Measurements from ENCODE around the gene TPM1. TPM values are rescaled to one million over a fixed set of nuclear protein-coding genes. Genes with fewer than 3 reads are reported as not detected.
A peak's percentile ranks its signal among the peaks of the same experiment; 100 is the strongest.

Gene TPM1
- total and polyA plus RNA-seq, 9 of the 15 experiments (the other 6 are each of a cell fraction or from before 2014, with no cell fraction given) = 8.1 to 53.9 (median 43.1) TPM

DNA sequence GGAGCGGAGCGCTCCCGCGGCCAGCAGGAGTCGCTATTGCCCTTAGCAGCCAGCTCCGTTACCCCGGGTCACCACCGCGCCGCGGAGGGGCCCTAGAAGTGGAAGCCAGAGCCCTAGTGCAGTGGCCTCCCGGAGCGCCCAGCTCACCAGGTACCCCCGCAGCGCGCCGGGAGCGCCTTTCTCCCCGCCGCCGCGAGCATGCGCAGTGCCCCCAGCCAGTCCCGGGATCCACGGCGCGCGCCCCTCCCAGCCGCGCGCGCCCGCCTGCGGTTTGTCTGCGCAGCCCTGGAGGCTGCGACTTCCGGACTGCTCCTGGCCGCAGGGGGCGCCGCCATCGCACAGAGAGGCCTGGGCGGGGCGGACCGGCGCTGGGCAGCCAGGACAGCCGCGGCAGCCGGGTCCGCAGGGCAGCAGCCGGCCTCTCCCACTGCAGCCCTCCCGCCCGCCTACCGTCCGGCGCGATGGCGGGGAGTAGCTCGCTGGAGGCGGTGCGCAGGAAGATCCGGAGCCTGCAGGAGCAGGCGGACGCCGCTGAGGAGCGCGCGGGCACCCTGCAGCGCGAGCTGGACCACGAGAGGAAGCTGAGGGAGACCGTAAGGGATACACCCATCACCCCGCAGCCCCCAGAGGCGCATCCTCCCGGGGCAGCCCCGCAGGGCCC lies 5.7 kb downstream of the TPM1 start:
- FAIRE-seq (peak; percentile 42), ATAC-seq (peak; percentile 93), DNase-seq (ENCODE audit: extremely low read depth in 1 of 4, low spot score in 3 of 4) (peak; percentile 92 to 97 (median 96))
- Histone ChIP-seq H3K4me3 (peak overlapping the region; percentile 82), H3K27ac (ENCODE audit: extremely low read depth, low read depth, low read length) (peak overlapping the region; percentile 88), H3K9ac (ENCODE audit: insufficient read depth in 1 of 2, low read depth in 2 of 2, low read length in 2 of 2) (peak overlapping the region; percentile 75 to 93), H3K79me2 (ENCODE audit: control insufficient read depth, insufficient read depth, low read length) (peaks cover 47% of the 10 kb centered on the region), H3K4me2 (ENCODE audit: insufficient read depth, low read length) (peak overlapping the region; percentile 85), H3K27me3 (ENCODE audit: control insufficient read depth in 2 of 2, insufficient read depth in 2 of 2, low read length in 2 of 2) (peaks cover 17 to 28% of the 10 kb centered on the region in 2 experiments), H3K9me3 (replicated peaks; ENCODE audit: control insufficient read depth, insufficient read depth, low read depth, low read length) (no peaks in the 10 kb centered on the region), H3K4me1 (replicated peaks in 1 of 2; ENCODE audit: control insufficient read depth in 2 of 2, insufficient read depth in 2 of 2, low read length in 2 of 2) (peaks cover 28 to 40% of the 10 kb centered on the region in 2 experiments), H4K20me1 (replicated peaks; ENCODE audit: control insufficient read depth, insufficient read depth, low read length) (no peaks in the 10 kb centered on the region), H2AFZ (ENCODE audit: low read depth, low read length) (peak overlapping the region; percentile 89), H3K9me1 (ENCODE audit: control insufficient read depth, insufficient read depth, low read length) (no peaks in the 10 kb centered on the region), H3K36me3 (ENCODE audit: control insufficient read depth, insufficient read depth, low read length) (no peaks in the 10 kb centered on the region)
- BruUV-seq (replicated peaks) = no TSS peak
- in situ Hi-C loops (cut with MboI) (loop anchor here (5.0 kb wide), 1 partner anchor 34 kb away; no protein-coding TSS in a partner anchor), intact Hi-C loops (cut with micrococcal nuclease) (loop anchor here (1.0 to 5.0 kb wide), 4 partner anchors 45 to 359 kb away; no protein-coding TSS in a partner anchor)
- ChIA-PET POLR2A (interaction anchor here (0.6 to 2.3 kb wide), 13 partner anchors 12 to 561 kb away, joined by 3 to 6 read pairs (median 3); no protein-coding TSS in a partner anchor), CTCF (ENCODE audit: low intra/inter-chr PET ratio) (interaction anchor here (0.6 to 3.9 kb wide), 4 partner anchors 45 to 1103 kb away, joined by 3 to 56 read pairs (median 3); no protein-coding TSS in a partner anchor)
- under 1% methylated on average over 39 of the region's 75 CpGs for WGBS (ENCODE audit: insufficient coverage, low coverage, missing lambda C conversion rate)
- TF ChIP-seq, protein P1, sequence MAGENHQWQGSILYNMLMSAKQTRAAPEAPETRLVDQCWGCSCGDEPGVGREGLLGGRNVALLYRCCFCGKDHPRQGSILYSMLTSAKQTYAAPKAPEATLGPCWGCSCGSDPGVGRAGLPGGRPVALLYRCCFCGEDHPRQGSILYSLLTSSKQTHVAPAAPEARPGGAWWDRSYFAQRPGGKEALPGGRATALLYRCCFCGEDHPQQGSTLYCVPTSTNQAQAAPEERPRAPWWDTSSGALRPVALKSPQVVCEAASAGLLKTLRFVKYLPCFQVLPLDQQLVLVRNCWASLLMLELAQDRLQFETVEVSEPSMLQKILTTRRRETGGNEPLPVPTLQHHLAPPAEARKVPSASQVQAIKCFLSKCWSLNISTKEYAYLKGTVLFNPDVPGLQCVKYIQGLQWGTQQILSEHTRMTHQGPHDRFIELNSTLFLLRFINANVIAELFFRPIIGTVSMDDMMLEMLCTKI (IDR thresholded peaks at IDR 0.05; ENCODE audit: partially characterized antibody) = no peak
- peak; percentile 85 for TF ChIP-seq POLR2G (IDR thresholded peaks at IDR 0.05; ENCODE audit: low read depth, low read length)
- TF ChIP-seq SP1 (CRISPR knock-in tag; IDR thresholded peaks at IDR 0.05) = peak; percentile 66; the same call in 1 of the 2 replicates
- TF ChIP-seq BRD9 (IDR thresholded peaks at IDR 0.05; ENCODE audit: low read depth, partially characterized antibody) = peak; percentile 28
- peak; percentile 97; the same call in 1 of the 2 replicates for TF ChIP-seq ESRRA (IDR thresholded peaks at IDR 0.05; ENCODE audit: borderline replicate concordance, low read depth)
- peak; percentile 75; the same call in 1 of the 2 replicates for TF ChIP-seq ZNF282 (CRISPR knock-in tag; IDR thresholded peaks at IDR 0.05)
- TF ChIP-seq GABPB1 (CRISPR knock-in tag; IDR thresholded peaks at IDR 0.05) = peak; percentile 76; the same call in 1 of the 2 replicates
- TF ChIP-seq ZBTB17 (CRISPR knock-in tag; IDR thresholded peaks at IDR 0.05) = peak; percentile 79; the same call in 1 of the 2 replicates
- peak; percentile 10 to 49; a peak in 2 of 4 replicates for TF ChIP-seq SIN3A (IDR thresholded peaks at IDR 0.05; ENCODE audit: borderline replicate concordance in 2 of 2, control insufficient read depth in 1 of 2, low read depth in 2 of 2, low read length in 2 of 2)
- TF ChIP-seq, protein P2, sequence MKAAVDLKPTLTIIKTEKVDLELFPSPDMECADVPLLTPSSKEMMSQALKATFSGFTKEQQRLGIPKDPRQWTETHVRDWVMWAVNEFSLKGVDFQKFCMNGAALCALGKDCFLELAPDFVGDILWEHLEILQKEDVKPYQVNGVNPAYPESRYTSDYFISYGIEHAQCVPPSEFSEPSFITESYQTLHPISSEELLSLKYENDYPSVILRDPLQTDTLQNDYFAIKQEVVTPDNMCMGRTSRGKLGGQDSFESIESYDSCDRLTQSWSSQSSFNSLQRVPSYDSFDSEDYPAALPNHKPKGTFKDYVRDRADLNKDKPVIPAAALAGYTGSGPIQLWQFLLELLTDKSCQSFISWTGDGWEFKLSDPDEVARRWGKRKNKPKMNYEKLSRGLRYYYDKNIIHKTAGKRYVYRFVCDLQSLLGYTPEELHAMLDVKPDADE (conservative IDR thresholded peaks at IDR 0.05; ENCODE audit: control insufficient read depth, low read depth, low read length) = 0 out of 2 replicates have a peak, but pooled peaks have one; percentile 60
- no peak for TF ChIP-seq ZNF212 (CRISPR knock-in tag; IDR thresholded peaks at IDR 0.05)
- TF ChIP-seq, protein P3, sequence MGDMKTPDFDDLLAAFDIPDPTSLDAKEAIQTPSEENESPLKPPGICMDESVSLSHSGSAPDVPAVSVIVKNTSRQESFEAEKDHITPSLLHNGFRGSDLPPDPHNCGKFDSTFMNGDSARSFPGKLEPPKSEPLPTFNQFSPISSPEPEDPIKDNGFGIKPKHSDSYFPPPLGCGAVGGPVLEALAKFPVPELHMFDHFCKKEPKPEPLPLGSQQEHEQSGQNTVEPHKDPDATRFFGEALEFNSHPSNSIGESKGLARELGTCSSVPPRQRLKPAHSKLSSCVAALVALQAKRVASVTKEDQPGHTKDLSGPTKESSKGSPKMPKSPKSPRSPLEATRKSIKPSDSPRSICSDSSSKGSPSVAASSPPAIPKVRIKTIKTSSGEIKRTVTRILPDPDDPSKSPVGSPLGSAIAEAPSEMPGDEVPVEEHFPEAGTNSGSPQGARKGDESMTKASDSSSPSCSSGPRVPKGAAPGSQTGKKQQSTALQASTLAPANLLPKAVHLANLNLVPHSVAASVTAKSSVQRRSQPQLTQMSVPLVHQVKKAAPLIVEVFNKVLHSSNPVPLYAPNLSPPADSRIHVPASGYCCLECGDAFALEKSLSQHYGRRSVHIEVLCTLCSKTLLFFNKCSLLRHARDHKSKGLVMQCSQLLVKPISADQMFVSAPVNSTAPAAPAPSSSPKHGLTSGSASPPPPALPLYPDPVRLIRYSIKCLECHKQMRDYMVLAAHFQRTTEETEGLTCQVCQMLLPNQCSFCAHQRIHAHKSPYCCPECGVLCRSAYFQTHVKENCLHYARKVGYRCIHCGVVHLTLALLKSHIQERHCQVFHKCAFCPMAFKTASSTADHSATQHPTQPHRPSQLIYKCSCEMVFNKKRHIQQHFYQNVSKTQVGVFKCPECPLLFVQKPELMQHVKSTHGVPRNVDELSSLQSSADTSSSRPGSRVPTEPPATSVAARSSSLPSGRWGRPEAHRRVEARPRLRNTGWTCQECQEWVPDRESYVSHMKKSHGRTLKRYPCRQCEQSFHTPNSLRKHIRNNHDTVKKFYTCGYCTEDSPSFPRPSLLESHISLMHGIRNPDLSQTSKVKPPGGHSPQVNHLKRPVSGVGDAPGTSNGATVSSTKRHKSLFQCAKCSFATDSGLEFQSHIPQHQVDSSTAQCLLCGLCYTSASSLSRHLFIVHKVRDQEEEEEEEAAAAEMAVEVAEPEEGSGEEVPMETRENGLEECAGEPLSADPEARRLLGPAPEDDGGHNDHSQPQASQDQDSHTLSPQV (IDR thresholded peaks at IDR 0.05) = peak; percentile 74
- TF ChIP-seq E2F3 (CRISPR knock-in tag; IDR thresholded peaks at IDR 0.05) = peak; percentile 82
